GM21447 (cell line): Measurements from ENCODE around the gene INMT.
A peak's percentile ranks its signal among the peaks of the same experiment; 100 is the strongest.

Source experiments
- ATAC-seq: cut with Tn5 transposase; IDR thresholded peaks from one replicate; pipeline ENCODE4 v1.9.1; 2021; ENCODE audit not compliant: unreplicated experiment

Gene INMT

GRCh38 chr7:30779574-30779973 is 27.6 kb downstream of the INMT start:
- ATAC-seq, result no peak

DNA sequence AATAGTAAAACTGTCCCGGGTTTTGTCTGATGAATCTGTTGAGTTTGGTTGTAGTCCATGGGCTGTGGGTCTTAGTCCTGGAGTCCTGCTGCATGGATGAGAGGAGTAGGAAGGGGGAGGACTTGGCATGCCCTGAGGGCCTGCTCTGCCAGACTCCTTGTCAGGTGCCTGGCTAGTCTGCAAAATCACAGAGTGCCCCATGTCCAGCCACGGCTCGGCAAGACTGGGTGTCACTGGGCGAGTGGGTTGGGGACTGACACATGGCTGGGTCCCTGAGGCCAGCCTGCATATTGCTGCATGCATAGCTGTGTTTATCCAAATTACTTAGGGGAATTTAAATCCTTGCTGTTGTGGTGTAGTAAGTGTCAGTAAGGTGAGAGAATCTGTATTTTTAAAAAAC is 29.0 kb downstream of the INMT start:
- ATAC-seq, result no peak

DNA sequence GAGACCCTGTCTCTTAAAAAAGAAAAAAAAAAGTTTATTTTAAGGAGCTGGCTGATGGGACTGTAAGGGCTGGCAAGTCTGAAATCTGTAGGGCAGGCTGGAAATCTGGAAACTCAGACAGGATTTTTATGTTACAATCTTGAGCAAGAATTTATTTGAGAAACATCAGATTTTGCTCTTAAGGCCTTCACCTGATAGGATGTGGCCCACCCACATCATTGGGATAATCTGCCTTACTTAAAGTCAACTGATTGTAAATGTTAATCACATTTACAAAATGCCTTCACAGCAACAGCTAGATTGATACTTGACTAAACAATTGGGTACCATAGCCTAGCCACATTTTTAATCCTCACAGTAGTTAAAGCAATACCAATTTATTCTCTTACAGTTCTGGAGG is 30.8 kb downstream of the INMT start:
- ATAC-seq, result no peak

DNA sequence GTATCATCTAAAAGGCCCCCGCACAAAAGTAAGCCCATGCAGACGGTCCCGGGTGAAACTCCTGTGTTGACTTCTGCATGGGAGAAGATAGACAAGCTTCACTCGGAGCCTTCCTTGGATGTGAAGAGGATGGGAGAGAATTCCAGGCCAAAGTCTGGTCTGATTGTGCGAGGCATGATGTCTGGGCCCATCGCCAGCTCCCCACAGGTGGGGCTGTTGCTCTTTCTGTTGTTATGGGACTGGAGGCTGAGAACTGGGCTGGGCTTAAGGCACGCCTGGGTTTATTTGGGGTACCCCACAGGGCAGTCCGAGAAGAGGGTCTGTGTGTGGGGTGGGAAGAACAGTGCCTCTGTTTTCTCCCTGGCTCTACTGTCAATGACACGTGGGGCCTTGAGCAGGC is 33.9 kb downstream of the INMT start:
- ATAC-seq, result no peak

GRCh38 chr7:30787486-30787885 is 35.6 kb downstream of the INMT start:
- ATAC-seq, result no peak

DNA sequence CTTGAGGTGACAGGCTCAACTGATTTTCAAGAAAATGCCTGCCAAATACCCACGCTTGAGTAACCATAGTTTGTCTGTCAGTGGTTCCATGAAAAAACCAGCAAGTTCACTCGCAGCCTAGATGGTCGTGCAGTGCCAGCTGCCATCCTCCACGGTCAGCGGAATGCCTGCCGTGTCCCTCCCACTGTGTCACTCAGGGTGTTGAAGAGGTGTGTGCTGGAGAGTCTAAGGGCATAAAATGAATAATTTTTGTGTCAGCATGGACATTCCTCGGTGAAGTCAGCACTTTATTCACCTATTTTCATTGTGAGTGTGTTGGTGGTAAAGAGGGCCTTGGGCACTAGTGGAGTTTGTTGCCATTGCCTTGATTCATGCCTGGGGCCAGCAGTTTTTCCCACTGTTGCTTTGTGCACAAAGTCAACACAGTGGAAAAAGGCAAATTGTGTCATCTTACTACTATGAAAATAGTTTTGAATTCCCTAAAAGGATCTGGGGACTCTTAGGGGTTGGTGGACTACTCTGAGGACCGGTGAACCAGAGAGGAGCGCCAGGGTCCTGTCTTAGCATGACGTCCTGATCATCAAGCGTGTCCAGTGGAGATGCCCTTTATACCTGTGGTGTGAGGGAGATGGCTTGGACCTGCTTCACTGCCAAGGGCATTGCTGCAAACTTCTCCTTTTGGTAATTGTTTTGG is 36.9 kb downstream of the INMT start:
- ATAC-seq, result no peak

DNA sequence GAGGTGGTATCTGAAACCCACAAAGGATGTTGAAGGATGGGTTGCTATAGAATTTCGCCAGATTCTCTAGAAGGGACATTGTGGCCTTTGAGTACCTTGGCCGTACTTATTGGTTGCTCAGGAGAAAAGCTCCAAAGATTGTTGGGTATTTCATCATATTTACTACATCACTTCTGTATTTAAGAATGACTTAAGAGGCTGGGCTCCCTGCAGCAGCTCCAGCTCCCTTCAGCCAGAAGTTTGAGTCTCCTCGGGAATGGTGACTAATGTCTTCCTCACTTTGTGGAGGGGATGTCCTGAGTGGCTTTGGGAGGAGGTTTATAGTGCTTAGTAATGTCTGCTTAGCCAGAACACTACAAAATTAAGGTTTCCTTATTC is 37.4 kb downstream of the INMT start:
- no peak for ATAC-seq

DNA sequence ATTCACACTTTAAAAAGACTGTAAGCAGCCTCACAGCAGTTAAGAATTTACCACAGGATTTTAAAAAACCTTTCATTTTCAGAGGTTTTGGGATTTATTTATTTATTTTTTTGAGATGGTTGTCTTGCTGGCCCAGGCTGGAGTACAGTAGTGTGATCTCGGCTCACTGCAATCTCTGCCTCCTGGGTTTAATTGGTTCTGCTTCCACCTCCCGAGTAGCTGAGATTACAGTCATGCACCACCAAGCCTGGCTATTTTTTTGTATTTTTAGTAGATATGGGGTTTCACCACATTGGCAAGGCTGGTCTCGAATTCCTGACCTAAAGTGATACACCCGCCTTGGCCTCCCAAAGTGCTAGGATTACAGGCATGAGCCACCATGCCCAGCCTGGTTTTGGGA is 38.4 kb downstream of the INMT start:
- no peak for ATAC-seq

GRCh38 chr7:30791114-30791513 is 39.2 kb downstream of the INMT start:
- ATAC-seq, result no peak

DNA sequence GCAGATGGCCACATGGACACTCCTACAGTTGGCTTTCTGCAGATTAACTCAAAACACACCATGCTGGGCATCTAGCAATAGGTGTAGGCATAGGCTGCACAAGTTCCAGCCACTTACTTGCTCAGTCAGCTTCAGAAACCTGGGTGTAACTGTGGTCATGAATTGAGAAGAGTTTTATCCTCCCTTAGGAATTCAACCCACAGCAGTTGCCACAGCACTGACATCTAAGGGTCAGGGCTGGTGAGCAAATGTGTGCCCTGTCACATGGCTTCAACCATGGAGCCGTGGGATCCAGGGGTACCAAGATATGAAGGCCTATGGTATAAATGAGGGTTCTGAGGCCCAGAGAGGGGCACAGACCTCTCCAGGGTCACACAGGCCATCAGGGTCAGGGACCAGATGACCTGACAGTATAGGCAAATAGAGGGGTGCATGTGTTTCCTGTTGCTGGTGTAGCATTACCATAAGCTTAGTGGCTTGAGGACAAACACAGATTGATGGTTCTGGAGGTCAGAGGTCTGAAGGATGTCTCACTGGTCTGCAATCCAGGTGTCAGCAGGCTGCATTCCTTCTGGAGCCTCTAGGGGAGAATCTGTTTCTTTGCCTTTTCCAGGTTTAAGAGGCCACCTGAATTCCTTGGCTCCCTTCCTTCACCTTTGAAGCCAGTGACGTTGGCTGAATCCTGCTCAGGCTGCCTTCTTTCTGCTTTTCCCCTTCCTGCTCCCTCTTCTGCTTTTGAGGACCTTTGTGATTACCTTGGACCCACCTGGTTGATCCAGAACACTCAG is 43.4 kb downstream of the INMT start:
- ATAC-seq, result peak; percentile 11

DNA sequence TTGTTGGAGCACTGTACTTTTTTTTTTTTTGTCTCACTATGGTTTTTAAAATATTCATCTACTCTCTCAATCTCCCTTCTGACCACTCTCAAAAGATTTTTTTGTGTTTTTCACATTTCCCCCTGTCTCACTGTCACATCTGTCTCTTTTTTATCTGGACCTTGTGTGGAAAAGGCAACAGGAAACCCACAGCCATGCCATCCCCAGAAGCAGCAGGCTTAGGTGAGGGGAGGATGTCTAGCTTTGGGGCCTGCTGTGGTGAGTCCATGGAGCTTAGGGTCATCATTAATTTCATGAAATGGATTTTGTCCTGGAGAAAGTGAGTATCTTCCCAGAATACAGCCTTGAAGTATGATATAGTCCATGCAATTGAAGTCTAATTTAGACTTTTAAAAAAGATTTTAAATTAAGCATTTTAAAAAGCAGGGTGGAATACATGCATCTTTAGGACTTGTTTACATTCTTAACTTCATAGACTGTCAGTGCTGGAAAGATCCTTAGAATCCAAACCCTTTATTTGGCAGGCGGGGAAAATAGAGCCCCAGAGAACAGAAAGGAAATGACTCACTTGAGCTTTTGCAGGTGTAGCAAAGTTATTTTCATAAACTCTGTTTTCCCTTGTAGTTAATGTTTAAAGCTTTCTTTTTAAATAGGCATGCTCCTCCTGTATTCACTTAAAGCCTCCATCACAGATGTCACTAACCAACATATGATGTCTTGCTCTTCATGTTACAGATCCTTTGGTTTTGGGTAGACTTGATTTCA is 44.4 kb downstream of the INMT start:
- peak; percentile 14 for ATAC-seq

- ATAC-seq, result no peak
Measured at GRCh38 chr7:30797176-30798040, 45.5 kb downstream of the INMT start.

DNA sequence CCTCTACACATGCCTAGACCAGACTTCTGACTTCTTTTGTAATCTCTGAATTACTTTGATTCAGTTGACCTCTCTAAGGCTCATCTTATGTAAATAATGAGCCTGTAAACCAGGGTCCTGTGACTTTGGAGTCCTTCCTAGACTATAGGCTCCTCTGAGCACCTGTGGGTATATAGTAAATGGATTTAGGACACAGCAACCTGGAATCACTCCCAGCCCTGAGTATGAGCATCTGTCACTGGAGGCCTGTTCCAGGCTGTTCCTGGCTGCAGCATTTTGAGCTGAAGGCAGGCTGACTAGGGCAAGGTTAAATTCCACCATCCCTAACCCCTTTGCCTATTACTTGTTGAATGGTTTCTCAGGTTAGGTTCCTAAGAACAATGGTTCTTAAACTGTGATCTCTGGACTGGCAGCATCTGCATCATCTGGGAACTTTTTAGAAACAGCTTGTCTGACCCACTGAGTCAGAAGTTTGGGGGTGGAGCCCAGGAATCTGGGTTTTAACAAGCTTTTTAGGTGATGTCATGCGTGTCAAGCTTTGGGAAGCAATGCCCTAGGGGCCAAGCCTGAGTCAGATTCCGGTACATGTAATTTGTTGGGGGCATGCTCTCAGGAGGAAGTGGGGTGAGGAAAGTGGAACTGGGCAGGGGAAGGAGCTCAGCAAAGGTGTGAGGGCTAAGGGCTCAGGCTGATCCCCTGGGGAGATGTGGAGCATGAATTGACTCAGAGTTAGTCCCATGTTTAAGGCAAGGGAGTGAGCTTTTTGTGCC is 47.5 kb downstream of the INMT start:
- ATAC-seq, result peak; percentile 69

- ATAC-seq, result peak; percentile 4
Measured at GRCh38 chr7:30799976-30800661, 48.2 kb downstream of the INMT start.

- no peak for ATAC-seq
Measured at GRCh38 chr7:30800785-30801252, 48.9 kb downstream of the INMT start.

- no peak for ATAC-seq
Measured at GRCh38 chr7:30802812-30803211, 50.9 kb downstream of the INMT start.

- ATAC-seq, result no peak
Measured at GRCh38 chr7:30804078-30804661, 52.2 kb downstream of the INMT start.

DNA sequence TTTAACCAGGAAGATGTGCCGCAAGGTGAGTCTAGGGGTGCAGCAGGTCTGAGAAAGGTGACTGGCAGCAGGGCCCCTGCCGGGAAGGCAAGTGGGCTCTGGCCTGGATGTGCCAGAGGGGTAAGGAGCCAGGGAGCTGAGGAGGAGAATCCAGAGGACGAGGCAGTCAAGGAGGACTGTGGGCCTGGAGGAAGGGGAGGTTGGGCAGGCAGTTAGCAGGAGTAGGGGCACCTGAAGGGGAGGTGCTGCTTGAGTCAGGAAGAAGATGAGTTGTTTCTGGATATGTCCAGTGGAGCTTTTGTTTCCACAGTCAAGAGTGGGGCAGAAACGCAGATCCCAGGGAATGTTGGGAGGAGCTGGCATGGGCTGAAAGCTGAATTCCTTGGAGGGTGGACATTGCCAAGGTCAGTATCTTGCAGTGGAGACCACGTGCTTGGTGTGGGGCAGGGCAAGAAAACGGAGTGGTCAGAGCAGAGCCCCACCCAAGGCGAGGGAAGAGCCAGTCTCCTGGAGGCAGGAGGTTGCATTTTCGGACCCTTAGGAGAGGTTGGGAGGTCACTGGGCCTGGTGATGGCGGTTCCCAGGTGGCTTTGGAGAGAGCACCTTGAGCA is 53.3 kb downstream of the INMT start:
- no peak for ATAC-seq

DNA sequence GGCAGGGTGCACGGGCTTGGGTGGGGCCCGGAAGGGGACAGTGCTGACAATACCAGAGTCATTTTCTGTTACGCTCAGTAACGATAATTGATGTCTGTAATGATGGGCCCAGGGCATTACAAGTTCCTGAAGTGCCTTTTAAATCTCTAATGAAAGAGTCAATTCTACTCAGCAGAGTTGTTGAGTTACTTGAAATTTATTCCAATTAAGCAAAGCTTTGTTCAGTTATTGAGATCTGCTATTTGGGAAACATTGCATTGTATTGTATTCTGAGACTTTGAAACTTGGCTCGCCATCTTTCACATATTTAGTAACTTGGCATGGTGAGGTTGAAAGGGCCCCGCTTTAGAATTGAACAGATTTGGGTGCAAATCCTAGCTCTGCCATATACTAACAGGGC is 54.0 kb downstream of the INMT start:
- no peak for ATAC-seq
